GM19397 (cell line): ENCODE results near the gene FLRT1.
A peak's percentile ranks its signal among the peaks of the same experiment; 100 is the strongest.

ENCODE experiments used
- ATAC-seq: cut with Tn5 transposase; IDR thresholded peaks from one replicate; pipeline ENCODE4 v1.9.1; 2021; ENCODE audit warnings: mild to moderate bottlenecking, moderate library complexity; ENCODE audit not compliant: unreplicated experiment

FLRT1 gene

GRCh38 chr11:64035576-64035975 is at the start of gene FLRT1:
Gene FLRT1, plus strand, starts transcription at chr11:64035931. Its CDS starts 80,337 bp downstream, at chr11:64116268.
- ATAC-seq: no peak

GRCh38 chr11:63986156-63986931 is 49.4 kb upstream of the FLRT1 start, which contains the start of gene OTUB1:
Gene OTUB1, plus strand, starts transcription at chr11:63986438. Its CDS starts 19 bp downstream, at chr11:63986457.
- peak; percentile 84 for ATAC-seq

GRCh38 chr11:63986932-63987513 is 48.7 kb upstream of the FLRT1 start:
- no peak for ATAC-seq

- no peak for ATAC-seq
Observed at GRCh38 chr11:63991558-63991957, 44.2 kb upstream of the FLRT1 start.

- ATAC-seq: no peak
Observed at GRCh38 chr11:63993100-63993499, 42.6 kb upstream of the FLRT1 start.

- no peak for ATAC-seq
Observed at GRCh38 chr11:63993993-63994392, 41.7 kb upstream of the FLRT1 start.

GRCh38 chr11:63996512-63996911 is 39.2 kb upstream of the FLRT1 start:
- no peak for ATAC-seq

GRCh38 chr11:63997104-63997700 is 38.5 kb upstream of the FLRT1 start:
- no peak for ATAC-seq

- ATAC-seq: no peak
Observed at GRCh38 chr11:63997801-63998337, 37.9 kb upstream of the FLRT1 start.

- no peak for ATAC-seq
Observed at GRCh38 chr11:63998558-63999348, 37.0 kb upstream of the FLRT1 start.

GRCh38 chr11:63999349-64000025 is 36.2 kb upstream of the FLRT1 start:
- ATAC-seq: no peak

- ATAC-seq: peak; percentile 51
Observed at GRCh38 chr11:64000026-64000739, 35.5 kb upstream of the FLRT1 start.

- ATAC-seq: no peak
Observed at GRCh38 chr11:64000740-64001483, 34.8 kb upstream of the FLRT1 start.

- ATAC-seq: no peak
Observed at GRCh38 chr11:64001484-64002420, 34.0 kb upstream of the FLRT1 start.

GRCh38 chr11:64003807-64004589 is 31.7 kb upstream of the FLRT1 start:
- no peak for ATAC-seq

- ATAC-seq: no peak
Observed at GRCh38 chr11:64004590-64004984, 31.1 kb upstream of the FLRT1 start.

- ATAC-seq: no peak
Observed at GRCh38 chr11:64005691-64006090, 30.0 kb upstream of the FLRT1 start.
